Femur (tissue), 1 donor: ENCODE measurements around the gene OPRL1.
"Not testable (repeated sequence)": the region's sequence is repeated elsewhere in the genome, so short reads cannot be mapped to it uniquely, and the experiment has no call there.

Experiments used
- DNase-seq: peaks from one replicate; pipeline ENCODE4 v3.0.0-alpha.2; 2017

The OPRL1 gene

DNA sequence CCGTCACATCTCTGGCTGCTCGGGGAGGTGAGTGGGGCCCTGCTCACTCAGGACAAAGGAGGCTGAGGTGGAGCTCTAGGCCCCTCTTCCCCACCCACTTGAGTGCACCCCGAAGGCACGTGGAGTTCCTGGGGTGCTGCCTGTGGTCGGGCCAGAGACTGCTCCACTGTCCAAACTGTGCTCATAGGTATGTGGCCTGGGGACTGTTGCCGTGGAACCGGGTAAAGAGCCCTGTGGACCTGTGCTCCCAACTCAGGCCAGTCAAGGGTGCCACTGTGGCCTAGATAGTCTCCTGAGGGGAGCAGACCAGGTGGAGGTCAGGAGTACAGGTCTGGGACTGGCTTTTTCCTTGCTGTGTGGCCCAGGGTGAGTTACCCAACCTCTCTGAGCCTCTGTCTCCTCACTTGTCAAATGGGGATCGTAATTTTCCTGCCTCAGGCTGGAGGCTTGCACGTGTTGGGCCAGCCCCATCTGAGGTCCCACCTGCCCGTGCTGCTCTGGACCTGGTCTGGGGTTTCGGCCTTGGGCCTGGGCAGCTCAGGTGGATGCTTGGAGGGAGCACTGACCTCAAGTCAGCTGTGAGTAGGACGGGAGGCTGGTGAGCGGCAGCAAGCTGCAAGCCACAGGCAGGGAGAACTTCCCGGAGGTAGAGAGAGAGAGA, 39.9 kb downstream of the OPRL1 start:
- DNase-seq: no peak

DNA sequence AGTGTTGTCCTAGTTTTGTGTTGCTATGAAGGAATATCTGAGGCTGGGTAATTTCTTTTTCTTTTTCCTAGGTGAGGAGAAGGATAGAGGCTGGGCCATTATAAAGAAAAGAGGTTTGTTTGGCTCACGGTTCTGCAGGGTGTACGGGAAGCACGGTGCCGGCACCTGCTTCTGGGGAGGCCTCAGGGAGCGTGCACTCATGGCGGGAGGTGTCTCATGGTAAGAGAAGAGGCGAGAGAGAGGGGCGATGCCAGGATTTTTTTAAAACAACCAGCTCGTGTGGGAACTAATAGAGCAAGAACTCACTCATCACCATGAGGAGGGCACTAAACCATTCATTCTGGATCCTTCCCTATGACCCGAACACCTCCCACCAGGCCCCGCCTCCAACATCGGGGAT, 41.7 kb downstream of the OPRL1 start:
- DNase-seq: no peak

DNA sequence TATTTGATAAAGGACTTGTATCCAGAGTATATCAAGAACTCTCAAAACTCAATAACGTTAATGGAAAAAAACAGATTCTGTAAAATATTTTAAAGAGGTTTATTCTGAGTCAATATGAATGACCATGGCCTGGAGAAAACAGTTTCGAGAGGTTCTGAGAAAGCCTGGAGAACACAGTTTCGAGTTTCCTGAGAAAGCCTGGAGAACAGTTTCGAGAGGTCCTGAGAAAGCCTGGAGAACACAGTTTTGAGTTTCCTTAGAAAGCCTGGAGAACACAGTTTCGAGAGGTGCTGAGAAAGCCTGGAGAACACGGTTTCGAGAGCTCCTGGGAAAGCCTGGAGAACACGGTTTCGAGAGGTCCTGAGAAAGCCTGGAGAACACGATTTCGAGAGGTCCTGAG, 43.0 kb downstream of the OPRL1 start:
- DNase-seq: not testable (repeated sequence)

DNA sequence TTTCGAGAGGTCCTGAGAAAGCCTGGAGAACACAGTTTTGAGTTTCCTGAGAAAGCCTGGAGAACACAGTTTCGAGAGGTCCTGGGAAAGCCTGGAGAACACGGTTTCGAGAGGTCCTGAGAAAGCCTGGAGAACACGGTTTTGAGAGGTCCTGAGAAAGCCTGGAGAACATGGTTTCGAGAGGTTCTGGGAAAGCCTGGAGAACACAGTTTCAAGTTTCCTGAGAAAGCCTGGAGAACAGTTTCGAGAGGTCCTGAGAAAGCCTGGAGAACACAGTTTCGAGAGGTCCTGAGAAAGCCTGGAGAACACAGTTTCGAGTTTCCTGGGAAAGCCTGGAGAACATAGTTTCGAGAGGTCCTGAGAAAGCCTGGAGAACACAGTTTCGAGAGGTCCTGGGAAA, 43.6 kb downstream of the OPRL1 start:
- not testable (repeated sequence) for DNase-seq

DNA sequence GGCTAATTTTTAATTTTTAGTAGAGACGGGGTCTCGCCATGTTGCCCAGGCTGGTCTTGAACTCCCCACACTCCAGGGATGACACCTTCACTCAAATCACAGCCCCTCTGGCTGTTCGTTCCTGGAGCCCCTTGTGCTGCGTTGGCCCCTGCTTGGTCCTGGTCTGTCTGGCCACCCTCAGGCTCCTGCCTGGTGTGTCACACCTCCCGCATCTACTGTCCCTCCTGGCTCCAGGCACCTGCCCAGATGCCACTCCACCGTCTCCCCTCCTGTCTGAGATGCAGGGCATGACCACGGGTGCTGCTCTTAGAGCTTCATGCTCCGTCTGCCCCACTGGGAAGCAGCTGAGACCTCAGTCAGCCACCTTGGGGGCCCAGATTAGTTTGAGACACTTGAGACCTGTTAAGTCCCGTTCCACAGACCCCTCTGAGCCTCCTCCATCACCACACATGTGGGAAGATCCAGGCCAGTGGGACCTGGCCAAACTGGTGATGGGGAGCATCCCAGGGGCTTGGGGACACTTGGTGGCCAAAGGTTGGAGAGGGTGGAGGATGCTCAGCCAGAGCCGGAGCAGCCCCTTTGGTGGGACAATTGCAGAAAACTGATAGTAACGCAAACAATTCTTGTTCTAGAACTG, 49.4 kb downstream of the OPRL1 start:
- no peak for DNase-seq

DNA sequence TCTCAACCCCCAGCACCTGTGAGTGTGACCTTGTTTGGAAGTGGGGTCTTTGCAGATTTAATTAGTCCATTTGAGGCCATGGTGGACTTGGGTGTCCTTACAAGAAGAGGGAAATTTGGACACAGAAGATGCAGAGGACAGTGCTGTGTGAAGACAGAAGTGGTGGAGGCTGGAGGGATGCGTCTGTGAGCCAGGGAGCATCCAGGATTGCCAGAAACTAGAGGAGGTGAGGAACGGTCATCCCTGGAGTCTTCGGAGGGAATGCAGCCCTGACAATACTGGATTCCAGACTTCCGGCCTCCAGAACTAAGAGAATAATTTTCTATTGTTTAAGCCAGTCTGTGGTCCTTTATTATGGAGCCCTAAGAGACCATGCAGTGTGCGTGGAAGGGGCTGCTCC, 50.4 kb downstream of the OPRL1 start:
- DNase-seq: no peak

DNA sequence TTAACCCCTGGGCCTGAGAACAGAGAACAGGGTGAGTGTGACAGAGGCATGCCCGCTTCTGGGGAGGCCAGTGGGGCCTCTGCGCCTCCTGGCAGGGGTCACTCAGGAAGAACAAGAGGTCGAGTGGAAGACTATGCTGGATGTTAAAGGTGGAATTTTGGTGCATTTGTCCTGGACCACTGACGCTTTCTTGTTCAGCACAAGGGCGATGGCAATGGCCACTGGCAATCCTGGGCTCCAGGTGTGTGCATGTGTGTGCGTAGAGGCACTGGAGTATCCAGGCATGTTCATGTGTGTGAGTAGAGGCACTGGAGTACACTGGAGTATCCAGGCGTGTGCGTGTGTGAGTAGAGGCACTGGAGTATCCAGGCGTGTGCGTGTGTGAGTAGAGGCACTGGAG, 51.0 kb downstream of the OPRL1 start:
- DNase-seq: no peak

DNA sequence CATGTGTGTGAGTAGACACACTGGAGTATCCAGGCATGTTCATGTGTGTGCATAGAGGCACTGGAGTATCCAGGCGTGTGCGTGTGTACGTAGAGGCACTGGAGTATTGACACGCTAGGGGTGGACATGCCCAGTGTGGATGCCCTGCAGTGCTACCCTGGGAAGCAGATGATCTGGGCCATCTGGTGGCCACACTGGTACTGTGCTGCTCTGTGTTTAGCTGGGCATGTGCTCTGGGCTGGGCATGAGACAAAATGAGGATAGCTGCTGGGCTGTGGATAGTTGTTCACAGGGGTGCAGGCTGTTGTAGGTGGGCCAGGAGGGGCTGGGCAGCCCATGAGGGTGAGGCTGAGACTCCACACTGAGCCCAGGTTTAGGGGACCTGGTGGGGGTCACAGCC, 51.5 kb downstream of the OPRL1 start:
- no peak for DNase-seq

DNA sequence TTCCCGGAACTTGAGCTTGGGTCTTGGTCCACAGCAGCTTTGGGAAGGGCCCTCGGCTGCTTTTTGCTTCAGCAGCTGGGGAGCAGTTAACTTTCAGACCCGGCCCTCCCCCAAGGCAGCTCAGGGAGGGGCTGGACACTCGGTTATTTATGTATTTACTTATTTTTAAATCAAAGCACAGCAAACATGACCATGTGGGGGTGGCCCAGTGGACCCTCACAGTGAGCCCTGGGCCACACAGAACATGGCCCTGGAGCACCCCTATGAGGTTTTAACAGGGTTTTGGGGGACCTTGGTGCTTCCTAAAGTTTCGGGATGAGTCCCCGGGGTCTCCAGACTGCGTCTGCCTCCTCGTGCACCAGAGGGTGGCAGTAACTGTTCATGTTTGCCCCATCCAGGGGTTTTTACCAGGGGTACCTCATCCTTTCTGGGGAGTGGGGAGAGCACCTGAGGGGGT, 54.1 kb downstream of the OPRL1 start:
- DNase-seq: no peak

DNA sequence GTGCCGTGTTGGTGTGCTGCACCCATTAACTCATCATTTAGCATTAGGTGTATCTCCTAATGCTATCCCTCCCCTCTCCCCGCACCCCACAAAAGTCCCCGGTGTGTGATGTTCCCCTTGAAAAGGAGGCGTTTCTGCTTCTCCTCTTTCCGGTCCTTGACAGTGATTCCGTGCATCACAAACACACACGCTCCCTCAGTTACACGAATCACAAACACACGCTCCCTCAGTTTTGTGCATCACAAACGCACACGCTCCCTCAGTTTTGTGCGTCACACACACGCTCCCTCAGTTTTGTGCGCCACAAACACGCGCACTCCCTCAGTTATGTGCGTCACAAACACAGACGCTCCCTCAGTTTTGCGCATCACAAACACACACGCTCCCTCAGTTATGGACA, 54.9 kb downstream of the OPRL1 start:
- DNase-seq: not testable (repeated sequence)

DNA sequence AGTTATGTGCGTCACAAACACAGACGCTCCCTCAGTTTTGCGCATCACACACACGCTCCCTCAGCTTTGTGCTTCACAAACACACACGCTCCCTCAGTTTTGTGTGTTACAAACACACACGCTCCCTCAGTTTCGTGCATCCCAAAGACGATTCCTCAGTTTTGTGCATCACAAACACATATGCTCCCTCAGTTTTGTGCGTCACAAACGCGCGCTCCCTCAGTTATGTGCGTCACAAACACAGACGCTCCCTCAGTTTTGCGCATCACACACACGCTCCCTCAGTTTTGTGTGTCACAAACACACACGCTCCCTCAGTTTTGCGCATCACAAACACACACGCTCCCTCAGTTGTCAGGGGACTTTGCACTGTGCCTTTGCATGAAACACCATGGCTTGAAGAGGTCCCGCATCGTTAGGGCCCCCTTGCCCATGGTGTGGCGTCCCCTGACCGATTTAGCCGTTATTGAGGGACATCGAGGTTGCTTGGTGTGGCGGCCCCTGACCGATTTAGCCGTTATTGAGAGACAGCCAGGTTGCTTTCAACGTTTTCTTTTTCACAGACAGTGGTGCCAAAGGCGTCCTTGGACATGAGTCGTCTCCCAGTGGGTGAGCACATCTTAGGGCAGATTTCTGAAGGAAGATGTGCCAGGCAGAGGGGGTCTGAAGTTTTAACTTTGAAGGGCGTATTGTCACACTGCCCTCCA, 56.3 kb downstream of the OPRL1 start:
- DNase-seq: no peak

DNA sequence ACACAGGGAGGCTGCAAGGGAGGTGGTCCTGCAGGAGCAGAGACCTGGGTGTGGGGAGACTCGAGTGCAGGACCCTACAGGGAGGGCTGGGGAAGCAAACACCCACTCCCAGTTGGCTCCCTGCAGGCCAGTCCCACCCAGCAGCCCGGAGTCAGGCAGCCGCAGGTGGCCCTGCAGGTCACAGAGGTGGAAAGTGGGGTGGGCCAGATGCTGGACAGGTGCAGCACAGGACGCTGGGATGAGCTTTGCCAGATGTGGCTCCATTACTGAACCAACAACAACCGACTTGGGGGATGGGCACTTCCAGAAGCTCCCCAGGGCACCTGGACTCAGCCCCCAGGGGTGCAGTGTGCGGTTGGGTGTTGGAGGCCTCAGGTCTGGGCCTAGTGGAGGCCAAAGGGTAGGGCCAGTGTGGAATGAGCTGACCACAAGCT, 57.7 kb downstream of the OPRL1 start:
- no peak for DNase-seq

DNA sequence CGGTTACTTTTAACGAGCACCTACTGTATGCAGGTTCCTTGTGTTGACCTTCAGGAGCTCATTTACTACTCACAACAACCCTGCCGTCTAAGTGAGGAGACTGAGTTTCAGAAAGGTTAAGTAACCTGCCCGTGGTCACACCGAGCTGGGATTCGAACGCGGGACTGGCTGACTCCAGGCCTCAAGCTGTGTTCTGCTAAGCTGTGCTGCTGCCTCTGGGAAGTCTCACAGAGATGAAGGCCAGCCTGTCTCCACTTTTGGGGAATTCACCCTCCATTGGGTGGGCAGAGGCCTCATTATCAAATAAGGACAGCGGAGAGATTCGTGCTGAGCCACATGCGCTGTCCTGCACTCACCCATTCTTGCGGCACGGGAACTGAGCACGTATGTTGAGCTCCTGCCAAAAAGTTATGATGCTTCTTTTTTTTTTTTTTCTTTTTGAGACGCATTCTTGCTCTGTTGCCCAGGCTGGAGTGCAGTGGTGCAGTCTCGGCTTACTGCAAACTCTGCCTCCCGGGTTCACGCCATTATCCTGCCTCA, 58.5 kb downstream of the OPRL1 start:
- DNase-seq: no peak

DNA sequence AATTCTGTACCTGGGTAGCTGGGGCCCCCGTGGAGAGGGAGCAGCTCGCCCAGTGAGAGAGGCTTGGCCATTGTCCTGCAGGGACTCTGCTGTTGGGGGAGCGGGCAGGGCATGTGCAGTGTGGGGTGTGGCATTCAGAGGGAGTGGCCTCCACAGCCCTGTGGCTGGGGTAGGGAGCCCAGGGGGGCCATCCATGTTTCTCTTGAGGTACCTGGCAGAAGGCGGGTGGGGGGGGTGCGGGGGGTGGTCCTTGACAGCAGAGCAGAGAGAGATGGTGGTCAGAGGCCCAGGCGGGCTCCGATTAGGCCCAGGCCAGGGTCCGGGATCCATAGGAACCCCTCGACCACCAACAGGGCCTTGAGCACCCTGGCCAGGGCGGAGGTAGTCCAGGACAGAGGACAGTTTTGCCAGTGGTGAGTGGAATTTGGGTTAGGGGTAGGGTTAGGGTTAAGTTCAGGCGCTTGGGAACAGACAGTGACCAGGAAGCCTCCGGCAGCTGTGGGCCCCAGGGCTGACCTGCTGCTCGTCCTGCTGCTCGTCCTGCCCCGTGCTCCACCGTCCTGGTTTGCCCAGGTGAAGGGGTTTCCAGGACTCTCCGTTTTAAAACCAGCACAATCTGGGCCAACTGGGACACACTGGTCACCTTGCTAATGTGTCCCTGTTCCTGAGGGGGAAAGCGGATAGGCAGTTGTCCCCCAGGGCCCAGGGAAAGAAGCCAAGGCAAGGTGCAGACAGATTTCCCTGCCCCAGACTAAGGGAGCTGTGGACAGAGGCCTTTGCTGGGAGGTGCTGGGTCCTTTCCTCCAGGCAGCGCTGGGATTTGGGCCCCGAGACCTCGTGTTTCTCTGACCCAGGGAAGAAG, 59.5 kb downstream of the OPRL1 start:
- DNase-seq: no peak

DNA sequence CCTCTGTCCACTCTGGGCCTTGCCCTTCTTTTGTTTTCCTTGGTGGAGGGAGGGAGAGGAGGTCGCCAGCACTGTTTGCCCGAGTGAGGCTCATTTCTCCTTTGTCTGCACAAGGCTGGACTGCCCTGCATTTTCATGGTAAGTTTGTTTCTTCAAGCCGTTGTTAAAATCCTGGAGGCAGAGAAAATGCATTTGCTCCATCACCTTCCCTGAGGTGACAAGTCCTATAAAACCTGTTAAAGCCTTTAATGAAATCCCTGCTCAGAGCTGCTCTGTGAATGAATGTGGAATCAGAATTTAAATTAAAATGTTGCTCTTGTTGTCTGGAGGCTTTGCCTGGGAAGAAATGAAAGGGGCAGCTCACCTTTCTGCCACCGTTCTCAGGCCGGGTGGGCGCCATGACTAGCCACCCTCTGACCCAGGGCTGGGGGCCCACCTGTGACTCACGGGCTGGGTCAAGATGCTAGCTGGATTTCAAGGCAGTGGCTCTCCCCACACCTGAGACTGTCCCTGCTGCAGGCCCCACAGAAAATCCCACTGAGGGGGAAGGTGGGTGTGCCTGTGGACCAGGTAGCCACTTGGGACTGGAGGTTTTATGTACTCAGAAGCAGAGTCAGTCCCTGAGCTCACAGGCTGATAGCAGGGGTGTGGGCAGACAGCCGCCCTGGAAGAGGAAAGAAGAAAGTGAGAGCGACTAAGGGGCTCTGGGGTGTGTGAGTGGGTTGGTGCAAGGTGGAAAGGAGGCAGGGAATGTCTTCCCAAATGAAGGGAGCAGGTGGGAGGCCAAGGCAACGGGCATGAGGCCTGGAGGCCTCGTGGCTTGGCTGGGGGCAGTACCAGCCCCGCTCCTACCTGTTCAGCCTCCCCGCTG, 60.4 kb downstream of the OPRL1 start:
- DNase-seq: no peak

DNA sequence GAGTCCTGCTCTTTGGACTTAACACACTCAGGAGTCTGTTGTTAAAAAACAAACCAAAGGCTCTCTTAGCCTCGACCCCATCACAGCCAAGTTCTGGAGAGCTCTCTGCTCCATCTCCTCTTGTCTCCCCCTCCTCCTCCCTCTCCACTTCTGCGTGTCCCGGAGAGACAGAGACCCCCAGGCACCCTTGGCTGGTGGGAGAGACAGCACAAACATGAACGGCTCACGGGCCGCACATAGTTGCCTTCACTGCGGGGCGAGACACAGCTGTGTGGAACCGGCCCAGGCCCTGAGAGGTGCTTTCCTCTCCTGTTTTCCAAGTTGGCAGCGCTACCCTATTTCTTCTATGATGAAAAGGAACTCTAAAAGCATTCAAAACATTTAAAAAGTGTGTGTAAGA, 61.1 kb downstream of the OPRL1 start:
- DNase-seq: no peak

DNA sequence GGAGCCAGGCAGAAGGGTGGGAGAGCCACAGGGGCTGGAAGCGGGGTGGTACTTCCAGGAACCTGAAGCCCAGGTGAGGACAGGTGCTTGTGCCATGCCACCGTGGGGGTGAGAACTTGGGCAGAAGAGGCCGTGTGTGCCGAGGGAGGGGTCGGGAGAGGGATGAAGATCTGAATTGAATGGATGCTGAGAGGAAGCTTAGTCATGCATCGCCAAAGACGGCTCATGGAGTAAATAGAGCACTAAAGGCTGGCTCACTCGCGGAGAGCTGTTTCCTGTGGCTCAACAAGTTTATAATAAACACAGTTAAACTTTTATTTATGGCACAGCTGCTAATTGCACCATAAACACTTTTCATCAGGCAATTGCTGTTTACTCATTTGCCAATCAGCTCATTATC, 62.7 kb downstream of the OPRL1 start:
- no peak for DNase-seq

DNA sequence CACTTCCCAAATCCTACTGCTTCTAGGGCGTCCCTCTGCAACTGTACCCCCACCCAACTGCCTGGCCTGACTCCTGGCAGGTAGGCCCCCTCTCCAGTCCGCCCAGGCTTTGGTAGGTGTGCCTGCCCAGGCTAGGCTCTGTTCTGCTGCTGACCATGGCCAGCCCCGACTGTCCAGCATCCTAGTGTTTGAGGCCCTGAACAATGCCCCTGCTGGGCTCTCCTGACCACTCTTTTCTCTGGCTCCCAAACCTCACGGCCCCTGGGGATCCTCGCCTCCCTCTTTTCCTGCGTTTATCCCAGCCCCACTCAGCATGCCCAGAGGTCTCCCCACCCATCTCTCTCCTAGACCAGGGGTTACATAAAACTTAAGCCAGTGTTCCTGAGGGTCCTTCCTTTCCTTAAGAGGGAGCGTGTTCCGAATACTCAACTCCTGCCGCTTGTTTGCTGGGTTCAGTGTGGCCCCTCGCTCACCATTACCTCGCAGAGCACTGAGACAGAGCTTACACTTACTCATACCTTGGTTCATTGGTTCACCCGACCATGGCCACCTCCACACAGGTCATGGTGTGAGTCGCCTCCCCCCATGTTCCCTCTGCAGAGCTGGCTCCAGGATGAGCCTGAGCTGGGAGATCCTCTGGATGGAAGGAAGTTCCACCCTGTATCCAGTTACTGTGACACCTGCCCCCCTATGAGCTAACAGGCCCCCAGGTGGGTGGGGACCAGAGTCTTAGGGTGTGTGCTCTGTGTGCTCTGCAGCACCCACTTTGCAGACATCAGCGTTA, 63.3 kb downstream of the OPRL1 start:
- DNase-seq: no peak

DNA sequence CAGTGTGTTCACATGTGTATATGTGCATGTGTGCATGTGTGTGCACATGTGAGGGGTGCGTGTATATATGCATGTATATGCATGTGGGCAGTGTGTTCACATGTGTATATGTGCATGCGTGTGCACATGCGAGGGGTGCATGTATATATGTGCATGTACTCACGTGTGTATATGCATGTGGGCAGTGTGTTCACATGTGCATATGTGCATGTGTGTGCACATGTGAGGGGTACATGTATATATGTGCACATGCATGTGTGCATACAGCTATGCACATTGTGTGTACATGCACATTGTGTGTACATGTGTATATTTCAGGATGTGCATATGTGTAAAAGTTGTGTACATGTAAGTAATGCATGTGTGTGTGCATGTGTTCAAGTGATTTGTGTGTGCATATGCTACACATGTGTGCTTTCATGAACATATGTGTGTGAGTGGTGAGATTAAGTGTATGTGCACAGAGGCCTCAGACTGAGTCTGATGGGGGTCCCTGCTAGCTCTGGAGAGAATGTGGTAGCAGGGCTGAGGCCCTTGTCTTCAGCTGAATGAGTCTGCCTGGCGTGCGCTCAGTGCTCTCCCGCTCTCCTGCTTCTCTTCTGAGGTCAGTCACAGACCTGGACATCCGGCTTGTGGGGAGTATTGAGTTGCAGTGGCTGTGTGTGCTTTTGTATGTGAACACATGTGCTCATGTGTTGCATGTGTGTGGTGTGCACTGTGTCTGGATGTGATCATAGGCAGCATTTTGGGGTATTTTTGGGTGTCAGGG, 64.4 kb downstream of the OPRL1 start:
- DNase-seq: no peak
